Kidney capillary endothelial cell (primary cell): Measurements from ENCODE around the gene HSPA12A.

Source experiments
- DNase-seq: peaks from one replicate; pipeline ENCODE4 v3.0.0-alpha.2; 2018; ENCODE audit warnings: low spot score

The HSPA12A gene

GRCh38 chr10:116690356-116691322 is 51.7 kb downstream of the HSPA12A start:
- DNase-seq: peak; percentile 10

GRCh38 chr10:116689744-116690143 is 52.6 kb downstream of the HSPA12A start:
- DNase-seq: no peak

GRCh38 chr10:116688741-116689495 is 53.4 kb downstream of the HSPA12A start:
- DNase-seq: no peak

- no peak for DNase-seq
These were observed 54.1 kb downstream of the HSPA12A start for GRCh38 chr10:116688241-116688711.

- no peak for DNase-seq
These were observed 54.7 kb downstream of the HSPA12A start for GRCh38 chr10:116687633-116688032.

- no peak for DNase-seq
These were observed 55.7 kb downstream of the HSPA12A start for GRCh38 chr10:116686632-116687031.

GRCh38 chr10:116685807-116686206 is 56.6 kb downstream of the HSPA12A start:
- no peak for DNase-seq

- DNase-seq: no peak
These were observed 57.6 kb downstream of the HSPA12A start for GRCh38 chr10:116684781-116685180.

- DNase-seq: no peak
These were observed 58.5 kb downstream of the HSPA12A start for GRCh38 chr10:116683821-116684220.

GRCh38 chr10:116683166-116683565 is 59.2 kb downstream of the HSPA12A start:
- no peak for DNase-seq

- DNase-seq: no peak
These were observed 63.0 kb downstream of the HSPA12A start for GRCh38 chr10:116679351-116679750.

GRCh38 chr10:116676633-116677032 is 65.7 kb downstream of the HSPA12A start:
- no peak for DNase-seq

GRCh38 chr10:116676118-116676517 is 66.2 kb downstream of the HSPA12A start:
- no peak for DNase-seq

- DNase-seq: no peak
These were observed 67.4 kb downstream of the HSPA12A start for GRCh38 chr10:116674901-116675423.

GRCh38 chr10:116673866-116674265 is 68.5 kb downstream of the HSPA12A start:
- DNase-seq: no peak

GRCh38 chr10:116672891-116673290 is 69.5 kb downstream of the HSPA12A start:
- no peak for DNase-seq

GRCh38 chr10:116671274-116671926 is 71.0 kb downstream of the HSPA12A start:
- no peak for DNase-seq

- DNase-seq: no peak
These were observed 71.7 kb downstream of the HSPA12A start for GRCh38 chr10:116670706-116671105.

GRCh38 chr10:116669832-116670644 is 72.3 kb downstream of the HSPA12A start:
- DNase-seq: no peak

GRCh38 chr10:116669080-116669479 is 73.3 kb downstream of the HSPA12A start:
- no peak for DNase-seq

GRCh38 chr10:116668446-116668845 is 73.9 kb downstream of the HSPA12A start:
- no peak for DNase-seq
